ENCODE measurements around the gene BICD1. TPM values are rescaled to one million over a fixed set of nuclear protein-coding genes. Genes with fewer than 3 reads are reported as not detected.

Gene BICD1
- total and polyA plus RNA-seq, 4 donors: 0.46 to 3.4 (median 1.1) TPM

- H3K4me3 ChIP-seq (ENCODE audit: low read depth in 1 of 3, low read length in 3 of 3): peak overlapping the region in 2 of 3 donors; percentile 56 to 98
- H3K4me1 ChIP-seq (ENCODE audit: control insufficient read depth in 4 of 4, insufficient read depth in 4 of 4, low read length in 3 of 4): peaks cover 2 to 28% (median 11%) of the 10 kb centered on the region in 4 donors
- WGBS: 4% methylated on average over 36 of the region's 36 CpGs
- H3K27me3 ChIP-seq (ENCODE audit: control insufficient read depth in 4 of 4, insufficient read depth in 4 of 4, low read length in 3 of 4): no peaks in the 10 kb centered on the region
- H3K36me3 ChIP-seq (ENCODE audit: control insufficient read depth in 4 of 4, insufficient read depth in 3 of 4, low read depth in 1 of 4, low read length in 3 of 4): no peaks in the 10 kb centered on the region
- no peak for DNase-seq (ENCODE audit: low spot score)
- TF ChIP-seq NR2F2 (IDR thresholded peaks at IDR 0.05) (no peak), TAF1 (conservative IDR thresholded peaks at IDR 0.05) (no peak), HNF4G (IDR thresholded peaks at IDR 0.05) (no peak), ZBTB33 (IDR thresholded peaks at IDR 0.05) (no peak), MAX (IDR thresholded peaks at IDR 0.05) (no peak), REST (IDR thresholded peaks at IDR 0.05) (no peak), FOXA1 (IDR thresholded peaks at IDR 0.05) (no peak), CTCF (IDR thresholded peaks at IDR 0.05; ENCODE audit: low read depth, low read length, missing input control) (no peak), EGR1 (IDR thresholded peaks at IDR 0.05; ENCODE audit: low read depth in 2 of 2) (no peak), FOXA2 (IDR thresholded peaks at IDR 0.05) (no peak), GABPA (IDR thresholded peaks at IDR 0.05 in 1 of 2, conservative IDR thresholded peaks at IDR 0.05 in 1 of 2) (no peak), RXRA (IDR thresholded peaks at IDR 0.05) (no peak), HNF4A (conservative IDR thresholded peaks at IDR 0.05) (no peak), RAD21 (IDR thresholded peaks at IDR 0.05) (no peak), SP1 (IDR thresholded peaks at IDR 0.05) (no peak)
- H3K27ac ChIP-seq (ENCODE audit: low read depth in 1 of 2, low read length in 2 of 2): no peak overlapping the region
- no peak overlapping the region for H3K9ac ChIP-seq (ENCODE audit: low read depth in 1 of 2, low read length in 2 of 2)
- H3K9me3 ChIP-seq (ENCODE audit: control insufficient read depth in 4 of 4, low read length in 3 of 4): no peaks in the 10 kb centered on the region
Observed at GRCh38 chr12:32398816-32399369, 292.2 kb downstream of the BICD1 start.
